SU-DHL-6 (cell line): Measurements from ENCODE around the gene FANCI.

ENCODE experiments used
- EZH2phosphoT487 ChIP-seq: fragments of 200-600 bp; sonication (generic), shearing (Covaris generic); conservative IDR thresholded peaks from 2 replicates; pipeline ENCODE4 v1.6.1; 2018; ENCODE audit warnings: mild to moderate bottlenecking, antibody characterized with exemption, low read length, moderate library complexity, mixed read lengths
- TF ChIP-seq, protein P1 (sequence below): fragments of 200-600 bp; sonication (generic); IDR thresholded peaks from one replicate; pipeline ENCODE4 v1.5.1; 2017; ENCODE audit warnings: antibody characterized with exemption, mild to moderate bottlenecking, low read length, moderate library complexity; ENCODE audit not compliant: insufficient read depth, poor library complexity, severe bottlenecking

DNA sequence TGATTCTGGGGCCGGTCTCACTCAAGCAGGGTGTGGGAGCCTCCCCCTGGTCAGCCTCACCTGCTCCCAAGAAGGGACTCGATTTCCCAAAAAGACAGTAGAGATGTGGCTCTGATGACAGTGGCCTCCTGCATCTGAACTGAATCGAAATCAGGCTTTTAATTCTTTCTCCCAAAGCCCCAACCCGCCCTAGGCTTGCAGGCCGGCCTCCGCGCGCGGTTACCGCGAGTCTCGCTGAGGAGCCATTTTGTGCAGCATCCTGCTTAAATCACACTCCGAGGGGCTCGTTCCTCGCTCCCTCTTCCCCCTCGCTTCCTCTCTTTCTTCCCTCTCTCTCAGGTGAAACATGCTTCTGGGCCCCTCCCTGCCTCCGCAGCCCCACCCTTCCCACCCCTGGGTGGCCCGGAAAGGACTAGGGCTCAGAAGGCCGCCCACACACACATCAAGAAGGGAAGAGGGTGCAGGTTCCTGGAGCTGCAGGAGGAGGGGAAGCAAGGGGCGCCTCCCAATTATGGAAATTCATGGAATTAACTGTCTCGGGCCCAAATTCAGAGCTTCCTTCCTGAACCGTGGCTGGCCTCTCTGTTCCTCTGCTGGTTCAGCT lies 121.8 kb downstream of the FANCI start:
- TF ChIP-seq, protein P1, sequence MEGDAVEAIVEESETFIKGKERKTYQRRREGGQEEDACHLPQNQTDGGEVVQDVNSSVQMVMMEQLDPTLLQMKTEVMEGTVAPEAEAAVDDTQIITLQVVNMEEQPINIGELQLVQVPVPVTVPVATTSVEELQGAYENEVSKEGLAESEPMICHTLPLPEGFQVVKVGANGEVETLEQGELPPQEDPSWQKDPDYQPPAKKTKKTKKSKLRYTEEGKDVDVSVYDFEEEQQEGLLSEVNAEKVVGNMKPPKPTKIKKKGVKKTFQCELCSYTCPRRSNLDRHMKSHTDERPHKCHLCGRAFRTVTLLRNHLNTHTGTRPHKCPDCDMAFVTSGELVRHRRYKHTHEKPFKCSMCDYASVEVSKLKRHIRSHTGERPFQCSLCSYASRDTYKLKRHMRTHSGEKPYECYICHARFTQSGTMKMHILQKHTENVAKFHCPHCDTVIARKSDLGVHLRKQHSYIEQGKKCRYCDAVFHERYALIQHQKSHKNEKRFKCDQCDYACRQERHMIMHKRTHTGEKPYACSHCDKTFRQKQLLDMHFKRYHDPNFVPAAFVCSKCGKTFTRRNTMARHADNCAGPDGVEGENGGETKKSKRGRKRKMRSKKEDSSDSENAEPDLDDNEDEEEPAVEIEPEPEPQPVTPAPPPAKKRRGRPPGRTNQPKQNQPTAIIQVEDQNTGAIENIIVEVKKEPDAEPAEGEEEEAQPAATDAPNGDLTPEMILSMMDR: no peak
- no peak for TF ChIP-seq EZH2phosphoT487
